HCT116 (cell line): ENCODE results near the gene COBLL1. TPM values are rescaled to one million over a fixed set of nuclear protein-coding genes. Genes with fewer than 3 reads are reported as not detected.

Source experiments
- ATAC-seq: fragments of 200-7000 bp; cut with Tn5 transposase; 2 replicates; pipeline ENCODE4 v1.9.1; 2020; ENCODE audit warnings: mild to moderate bottlenecking, moderate library complexity
- BruUV-seq: library from RNA; stranded (reverse); fragments of 400-500 nt; replicated peaks from 2 replicates; lab custom pipeline; 2021; lab: Mats Ljungman, UMichigan
- CTCF ChIA-PET: fragments of 300-600 bp; sonication (Branson Sonifier 250); formaldehyde crosslinking; loops from one replicate; lab custom pipeline; 2021; ENCODE audit warnings: antibody characterized with exemption; lab: Charles Lee
- POLR2A ChIA-PET: fragments of 300-600, 350-600 bp; sonication (Branson Sonifier 250); formaldehyde crosslinking; loops from one replicate; lab custom pipeline; 2021; ENCODE audit warnings: antibody characterized with exemption; lab: Charles Lee
- RAD21 ChIA-PET, 2 experiments: fragments of 300-600 bp; sonication (Branson Sonifier 250); formaldehyde crosslinking; loops; one replicate each; lab custom pipeline; 2023; ENCODE audit warnings: low total read pairs in 2 of 2; ENCODE audit not compliant: uncharacterized antibody in 2 of 2, unreplicated experiment in 2 of 2, low non-redundant PET in 1 of 2; lab: Charles Lee
- DNase-seq: peaks from one replicate; pipeline ENCODE4 v3.0.0-alpha.2; 2010; ENCODE audit warnings: low read depth, low spot score
- H2AFZ ChIP-seq: fragments of 200-600 bp; shearing (Covaris generic), sonication (generic); 2 replicates; pipeline ENCODE4 v1.6.1; 2017; ENCODE audit warnings: low read depth, mixed run types, mixed read lengths, antibody characterized with exemption, low read length; ENCODE audit not compliant: poor library complexity, severe bottlenecking
- H3K27ac ChIP-seq: 2 replicates; pipeline ENCODE4 v1.5.1; 2012; ENCODE audit warnings: low read depth, low read length
- H3K27me3 ChIP-seq: fragments of 200-600 bp; sonication (generic); 2 replicates; pipeline ENCODE4 v1.6.1; 2016; ENCODE audit warnings: mixed run types, low read length, mixed read lengths; ENCODE audit not compliant: insufficient read depth
- H3K36me3 ChIP-seq, 2 experiments: fragments of 200-500 bp in 1 of 2; fragments of 200-600 bp in 1 of 2; sonication (Bioruptor generic) in 1 of 2; sonication (generic) in 1 of 2; 2 replicates each; pipeline versions ENCODE4 v1.5.1 to v1.6.1; 2014 to 2016; ENCODE audit warnings: low read length in 2 of 2, inconsistent platforms in 1 of 2, mixed read lengths in 1 of 2, mixed run types in 1 of 2; ENCODE audit not compliant: insufficient read depth in 2 of 2, control insufficient read depth in 1 of 2
- H3K4me1 ChIP-seq, 2 experiments: fragments of 200-600 bp in 1 of 2; sonication (generic) in 1 of 2; 2 replicates each; pipeline versions ENCODE4 v1.5.1 to v1.6.1; 2012 to 2017; ENCODE audit warnings: low read length in 2 of 2, inconsistent platforms in 1 of 2, mild to moderate bottlenecking in 1 of 2, mixed read lengths in 1 of 2, mixed run types in 1 of 2, moderate library complexity in 1 of 2; ENCODE audit not compliant: insufficient read depth in 2 of 2, control insufficient read depth in 1 of 2
- H3K4me2 ChIP-seq: fragments of 200-600 bp; sonication (generic); 2 replicates; pipeline ENCODE4 v1.6.1; 2017; ENCODE audit warnings: mixed run types, low read length, mixed read lengths
- H3K4me3 ChIP-seq, 2 experiments: fragments of 200-600 bp in 1 of 2; sonication (generic) in 1 of 2; replicated peaks in 1 of 2; 2 replicates each; pipeline ENCODE4 v1.5.1; 2011 to 2016; ENCODE audit warnings: low read length in 2 of 2, control low read depth in 1 of 2, low read depth in 1 of 2, mild to moderate bottlenecking in 1 of 2, mixed read lengths in 1 of 2, mixed run types in 1 of 2
- H3K79me2 ChIP-seq: fragments of 200-600 bp; sonication (generic); 2 replicates; pipeline ENCODE4 v1.6.1; 2017; ENCODE audit warnings: mild to moderate bottlenecking, mixed run types, low read length, moderate library complexity, mixed read lengths; ENCODE audit not compliant: insufficient read depth
- H3K9ac ChIP-seq: fragments of 200-600 bp; sonication (generic); 2 replicates; pipeline ENCODE4 v1.6.1; 2016; ENCODE audit warnings: low read length, mixed read lengths
- H3K9me2 ChIP-seq: fragments of 200-600 bp; sonication (generic), shearing (Covaris generic); 2 replicates; pipeline ENCODE4 v1.6.1; 2017; ENCODE audit warnings: mixed run types, mild to moderate bottlenecking, moderate library complexity; ENCODE audit not compliant: insufficient read depth
- H3K9me3 ChIP-seq, 2 experiments: fragments of 200-500 bp in 1 of 2; fragments of 200-600 bp in 1 of 2; sonication (Bioruptor generic) in 1 of 2; sonication (generic) in 1 of 2; 2 replicates each; pipeline ENCODE4 v1.6.1; 2014 to 2017; ENCODE audit warnings: low read length in 2 of 2, mixed read lengths in 2 of 2, inconsistent platforms in 1 of 2, low read depth in 1 of 2, mild to moderate bottlenecking in 1 of 2, mixed run types in 1 of 2, moderate library complexity in 1 of 2; ENCODE audit not compliant: control insufficient read depth in 1 of 2, insufficient read depth in 1 of 2
- H4K20me1 ChIP-seq: fragments of 200-600 bp; sonication (generic), shearing (Covaris generic); 2 replicates; pipeline ENCODE4 v1.6.1; 2017; ENCODE audit warnings: mixed run types, mild to moderate bottlenecking, moderate library complexity; ENCODE audit not compliant: insufficient read depth
- CBX3 ChIP-seq: IDR thresholded peaks from 2 replicates; pipeline ENCODE4 v1.6.1; 2012; ENCODE audit warnings: low read depth
- CEBPB ChIP-seq: IDR thresholded peaks from 2 replicates; pipeline ENCODE4 v1.6.1; 2012; ENCODE audit warnings: low read depth
- EGR1 ChIP-seq: IDR thresholded peaks from 2 replicates; pipeline ENCODE4 v1.6.1; 2012; ENCODE audit warnings: low read depth
- ELF1 ChIP-seq: IDR thresholded peaks from 2 replicates; pipeline ENCODE4 v1.6.1; 2012; ENCODE audit warnings: low read depth, borderline replicate concordance
- EZH2phosphoT487 ChIP-seq: fragments of 200-600 bp; IDR thresholded peaks from 2 replicates; pipeline ENCODE4 v1.6.1; 2018; ENCODE audit warnings: antibody characterized with exemption, borderline replicate concordance
- MAX ChIP-seq: IDR thresholded peaks from 2 replicates; pipeline ENCODE4 v1.6.1; 2012
- SIN3A ChIP-seq: IDR thresholded peaks from 2 replicates; pipeline ENCODE4 v1.6.1; 2012; ENCODE audit warnings: low read depth
- ZBTB33 ChIP-seq: IDR thresholded peaks from 2 replicates; pipeline ENCODE4 v1.6.1; 2011; ENCODE audit warnings: mild to moderate bottlenecking, low read length, moderate library complexity; ENCODE audit not compliant: insufficient replicate concordance; ENCODE audit errors: extremely low read depth
- ZFX ChIP-seq: fragments of 450-650 bp; IDR thresholded peaks from 2 replicates; pipeline ENCODE4 v1.6.1; 2017
- intact Hi-C: fragments of 100-400 bp; cut with micrococcal nuclease; formaldehyde crosslinking; loops from 2 replicates; pipeline ENCODE4 v1.10.0; 2022
- total RNA-seq: library from RNA; stranded (reverse); gene quantifications from one replicate; pipeline ENCODE4 v1.2.1, GENCODE V29; 2021; ENCODE audit not compliant: unreplicated experiment
- TF ChIP-seq, protein P1 (sequence below): IDR thresholded peaks from 2 replicates; pipeline ENCODE4 v1.6.1; 2012

The COBLL1 gene
- total RNA-seq, 1 experiment from 2014 or later: 3.6 TPM

GRCh38 chr2:164662868-164663631, 178.6 kb downstream of the COBLL1 start:
- no peak overlapping the region for H2AFZ ChIP-seq
- no peak for TF ChIP-seq CBX3
- ATAC-seq (no peak), DNase-seq (no peak)
- H3K4me3 ChIP-seq: no peak overlapping the region
- ChIA-PET CTCF (no interaction called here), RAD21 (no interaction called here), POLR2A (no interaction called here)
- H3K4me1 ChIP-seq: no peaks in the 10 kb centered on the region
- H3K36me3 ChIP-seq: no peaks in the 10 kb centered on the region
- no peaks in the 10 kb centered on the region for H3K27me3 ChIP-seq
- no peaks in the 10 kb centered on the region for H4K20me1 ChIP-seq
- H3K27ac ChIP-seq: no peak overlapping the region
- BruUV-seq: no TSS peak
- no peak overlapping the region for H3K9ac ChIP-seq
- H3K4me2 ChIP-seq: no peak overlapping the region
- H3K79me2 ChIP-seq: no peaks in the 10 kb centered on the region
- intact Hi-C loops: no loop called here
- no peaks in the 10 kb centered on the region for H3K9me3 ChIP-seq
- H3K9me2 ChIP-seq: no peaks in the 10 kb centered on the region

GRCh38 chr2:164662066-164662465, 179.6 kb downstream of the COBLL1 start:
- no peak for ATAC-seq
- H4K20me1 ChIP-seq: no peaks in the 10 kb centered on the region
- no peak overlapping the region for H3K9ac ChIP-seq
- no peaks in the 10 kb centered on the region for H3K9me3 ChIP-seq
- H2AFZ ChIP-seq: no peak overlapping the region
- ChIA-PET CTCF (no interaction called here), POLR2A (no interaction called here), RAD21 (no interaction called here)
- no peaks in the 10 kb centered on the region for H3K4me1 ChIP-seq
- H3K79me2 ChIP-seq: no peaks in the 10 kb centered on the region
- H3K27me3 ChIP-seq: no peaks in the 10 kb centered on the region
- DNase-seq: no peak
- intact Hi-C loops: no loop called here
- BruUV-seq: no TSS peak
- H3K36me3 ChIP-seq: no peaks in the 10 kb centered on the region
- H3K4me2 ChIP-seq: no peak overlapping the region
- TF ChIP-seq CBX3: no peak
- TF ChIP-seq ZFX: no peak
- TF ChIP-seq MAX: no peak
- TF ChIP-seq ELF1: no peak
- no peak for TF ChIP-seq ZBTB33
- TF ChIP-seq EZH2phosphoT487: no peak
- TF ChIP-seq EGR1: no peak
- TF ChIP-seq, protein P1, sequence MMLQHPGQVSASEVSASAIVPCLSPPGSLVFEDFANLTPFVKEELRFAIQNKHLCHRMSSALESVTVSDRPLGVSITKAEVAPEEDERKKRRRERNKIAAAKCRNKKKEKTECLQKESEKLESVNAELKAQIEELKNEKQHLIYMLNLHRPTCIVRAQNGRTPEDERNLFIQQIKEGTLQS: no peak
- no peak for TF ChIP-seq SIN3A
- TF ChIP-seq CEBPB: no peak
- H3K4me3 ChIP-seq: no peak overlapping the region
- no peaks in the 10 kb centered on the region for H3K9me2 ChIP-seq
- H3K27ac ChIP-seq: no peak overlapping the region
